ENCODE data around the gene PRM1.
A peak's percentile ranks its signal among the peaks of the same experiment; 100 is the strongest.

The PRM1 gene

GRCh38 chr16:11254913-11255736 is 26.0 kb downstream of the PRM1 start:
- DNase-seq, result peak; percentile 56
- no peaks in the 10 kb centered on the region for H3K9me3 Mint-ChIP-seq
- H3K4me3 Mint-ChIP-seq, result peak overlapping the region; percentile 79
- peaks cover 29% of the 10 kb centered on the region for H3K27me3 Mint-ChIP-seq (ENCODE audit: low read depth, poor library complexity)
- H3K4me1 Mint-ChIP-seq, result peaks cover 26% of the 10 kb centered on the region
- no peak overlapping the region for H3K27ac Mint-ChIP-seq
- no peaks in the 10 kb centered on the region for H3K36me3 Mint-ChIP-seq (ENCODE audit: low read depth)
- no peak for TF ChIP-seq CTCF (IDR thresholded peaks at IDR 0.05)

GRCh38 chr16:11253995-11254912 is 26.9 kb downstream of the PRM1 start:
- H3K4me3 Mint-ChIP-seq, result peak overlapping the region; percentile 79
- no peak overlapping the region for H3K27ac Mint-ChIP-seq
- TF ChIP-seq CTCF (IDR thresholded peaks at IDR 0.05), result no peak

GRCh38 chr16:11253009-11253994 is 27.8 kb downstream of the PRM1 start:
- no peak for DNase-seq
- Mint-ChIP-seq H3K4me3 (peak overlapping the region; percentile 63), H3K27me3 (ENCODE audit: low read depth, poor library complexity) (peaks cover 24% of the 10 kb centered on the region), H3K27ac (no peak overlapping the region), H3K36me3 (ENCODE audit: low read depth) (no peaks in the 10 kb centered on the region), H3K4me1 (peaks cover 37% of the 10 kb centered on the region), H3K9me3 (no peaks in the 10 kb centered on the region)
- no peak for TF ChIP-seq CTCF (IDR thresholded peaks at IDR 0.05)

More at GRCh38 chr16:11253995-11254912, 26.9 kb downstream of the PRM1 start:
- Mint-ChIP-seq H3K9me3 (no peaks in the 10 kb centered on the region), H3K4me1 (peaks cover 31% of the 10 kb centered on the region), H3K27me3 (ENCODE audit: low read depth, poor library complexity) (peaks cover 29% of the 10 kb centered on the region), H3K36me3 (ENCODE audit: low read depth) (no peaks in the 10 kb centered on the region)
- no peak for DNase-seq

GRCh38 chr16:11252482-11252931 is 28.6 kb downstream of the PRM1 start:
- Mint-ChIP-seq H3K9me3 (no peaks in the 10 kb centered on the region), H3K27ac (no peak overlapping the region), H3K27me3 (ENCODE audit: low read depth, poor library complexity) (peaks cover 25% of the 10 kb centered on the region), H3K4me3 (no peak overlapping the region), H3K4me1 (peaks cover 37% of the 10 kb centered on the region), H3K36me3 (ENCODE audit: low read depth) (no peaks in the 10 kb centered on the region)
- TF ChIP-seq CTCF (IDR thresholded peaks at IDR 0.05), result no peak
- DNase-seq, result no peak
